ENCODE results near the gene EMC8.

GRCh38 chr16:85830821-85831220 lies 31.5 kb upstream of the EMC8 start:
- TF ChIP-seq CTCF (conservative IDR thresholded peaks at IDR 0.05; ENCODE audit: low read length) (no peak), EZH2phosphoT487 (IDR thresholded peaks at IDR 0.05; ENCODE audit: borderline replicate concordance) (no peak)
